ENCODE measurements around the gene RITA1.
A peak's percentile ranks its signal among the peaks of the same experiment; 100 is the strongest.

RITA1 gene

DNA sequence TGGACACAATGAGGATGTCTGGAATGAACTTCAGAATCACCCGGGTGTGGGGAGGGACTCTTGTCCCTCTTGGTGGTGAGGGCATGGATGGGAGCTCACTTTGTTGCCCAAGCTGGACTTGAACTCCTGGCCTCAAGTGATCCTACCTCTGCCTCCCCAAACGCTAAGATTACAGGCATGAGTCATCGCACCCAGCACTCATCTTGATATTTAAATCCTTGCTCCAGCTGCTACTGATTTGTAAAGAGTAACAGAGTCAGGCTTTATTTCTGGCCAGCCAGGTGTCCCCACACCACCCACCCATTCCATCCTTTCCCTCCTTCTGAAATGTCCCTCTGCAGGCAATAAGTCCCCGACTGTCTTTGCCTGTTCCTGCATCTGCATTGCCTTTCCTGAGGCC, 5.2 kb upstream of the RITA1 start:
- DNase-seq = no peak

DNA sequence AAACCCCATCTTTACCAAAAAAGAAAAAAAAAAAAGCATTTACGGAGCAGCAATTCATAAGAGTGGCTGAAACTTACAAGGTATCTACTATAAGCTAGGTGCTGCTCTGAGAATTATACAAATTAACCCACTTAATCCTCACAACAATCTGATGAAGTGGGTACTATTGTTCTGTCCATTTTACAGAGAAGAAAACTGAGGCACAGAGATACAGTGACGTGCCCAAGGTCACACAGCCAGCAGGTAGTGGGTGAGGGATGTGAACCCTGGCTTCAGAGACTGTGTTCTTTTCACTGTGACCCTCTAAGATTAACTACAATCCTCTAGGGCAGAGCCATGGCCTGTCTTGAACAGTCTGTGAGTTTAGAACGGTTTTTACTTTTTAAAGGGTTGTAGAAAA, 3.5 kb upstream of the RITA1 start:
- DNase-seq = no peak

DNA sequence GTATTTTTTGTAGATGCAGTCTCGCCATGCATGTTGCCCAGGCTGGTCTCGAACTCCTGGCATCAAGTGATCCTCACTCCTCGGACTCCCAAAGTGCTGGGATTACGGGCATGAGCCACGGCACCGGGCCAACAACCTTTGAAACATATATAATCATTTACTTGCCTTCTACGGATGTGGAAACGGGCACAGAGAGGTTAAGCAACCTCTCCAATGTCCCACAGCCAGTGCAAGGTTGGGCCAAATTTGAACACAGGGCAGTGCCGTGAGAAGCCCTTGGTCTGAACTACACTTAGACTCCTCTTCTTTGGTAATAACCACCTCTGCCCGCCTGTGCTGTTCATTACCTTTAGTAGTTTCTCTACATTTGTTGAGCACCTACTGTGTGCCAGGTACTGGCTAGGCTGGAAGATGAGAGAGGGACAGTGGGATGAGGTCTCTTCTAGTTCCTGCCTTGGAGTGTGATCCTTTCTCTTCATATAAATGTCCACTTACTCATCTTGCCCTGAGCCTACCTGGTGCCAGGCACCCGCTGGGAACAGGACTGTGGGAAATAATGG, 2.4 kb upstream of the RITA1 start:
- no peak for DNase-seq

DNA sequence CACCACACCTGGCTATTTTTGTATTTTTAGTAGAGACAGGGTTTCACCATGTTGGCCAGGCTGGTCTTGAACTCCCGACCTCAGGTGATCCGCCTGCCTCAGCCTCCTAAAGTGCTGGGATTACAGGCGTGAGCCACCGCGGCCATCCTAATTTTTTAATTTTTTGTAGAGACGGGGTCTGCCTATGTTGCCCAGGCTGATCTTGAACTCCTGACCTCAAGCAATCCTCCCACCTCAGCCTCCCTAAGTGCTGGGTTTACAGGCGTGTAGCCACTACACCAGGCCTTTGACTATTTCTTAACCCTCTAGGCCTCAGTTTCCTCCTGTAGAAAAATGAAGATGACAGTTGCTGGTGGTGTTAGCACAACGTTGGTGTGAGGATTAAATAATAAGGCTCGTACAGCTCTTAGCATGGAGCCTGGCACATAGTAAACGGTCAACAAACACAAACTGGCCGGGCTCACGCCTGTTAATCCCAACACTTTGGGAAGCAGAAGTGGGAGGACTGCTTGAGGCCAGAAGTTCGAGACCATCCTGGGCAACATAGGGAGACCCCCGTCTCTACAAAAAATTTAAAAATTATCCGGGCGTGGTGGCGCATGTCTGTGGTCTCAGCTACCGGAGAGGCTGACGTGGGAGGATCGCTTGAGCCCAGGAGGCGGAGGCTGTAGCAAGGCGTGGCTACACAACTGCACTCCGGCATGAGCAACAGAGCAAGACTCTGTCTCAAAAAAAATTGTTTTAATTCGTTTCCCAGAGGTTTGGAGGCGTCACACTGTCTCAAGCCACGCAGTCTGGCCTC, 1.2 kb upstream of the RITA1 start:
- DNase-seq = no peak

DNA sequence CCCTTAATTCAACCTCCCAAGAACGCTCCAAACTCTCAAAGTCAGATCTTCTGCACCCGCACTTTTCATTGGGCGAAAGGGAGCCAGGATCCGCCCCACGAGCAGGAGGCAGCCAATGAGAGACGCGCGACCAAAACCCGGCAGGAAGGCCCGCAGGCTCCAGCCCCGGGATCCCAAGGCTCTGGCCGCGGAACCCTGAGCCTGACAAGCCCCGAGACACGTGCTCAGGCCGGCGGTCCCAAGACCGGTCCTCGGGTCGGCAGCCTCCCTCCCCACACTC, 681 bp upstream of the RITA1 start:
- peak; percentile 73 to 90 (median 81) for DNase-seq

DNA sequence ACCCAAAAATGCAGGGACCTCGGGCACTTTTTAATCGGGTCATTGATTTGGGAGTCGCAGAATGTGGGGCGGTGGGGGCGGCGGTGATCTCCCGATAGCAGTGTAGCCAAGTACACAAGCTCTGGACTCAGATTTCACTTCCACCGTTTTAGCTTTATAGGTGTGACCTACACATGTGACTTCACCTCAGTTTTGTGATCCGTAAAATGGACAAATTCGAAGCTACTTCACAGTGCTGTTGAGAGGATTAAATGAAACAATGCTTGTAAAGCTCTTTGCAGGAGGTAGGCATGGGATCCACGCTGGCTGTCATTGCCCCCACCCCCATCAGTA, 478 bp downstream of the RITA1 start:
- no peak for DNase-seq

DNA sequence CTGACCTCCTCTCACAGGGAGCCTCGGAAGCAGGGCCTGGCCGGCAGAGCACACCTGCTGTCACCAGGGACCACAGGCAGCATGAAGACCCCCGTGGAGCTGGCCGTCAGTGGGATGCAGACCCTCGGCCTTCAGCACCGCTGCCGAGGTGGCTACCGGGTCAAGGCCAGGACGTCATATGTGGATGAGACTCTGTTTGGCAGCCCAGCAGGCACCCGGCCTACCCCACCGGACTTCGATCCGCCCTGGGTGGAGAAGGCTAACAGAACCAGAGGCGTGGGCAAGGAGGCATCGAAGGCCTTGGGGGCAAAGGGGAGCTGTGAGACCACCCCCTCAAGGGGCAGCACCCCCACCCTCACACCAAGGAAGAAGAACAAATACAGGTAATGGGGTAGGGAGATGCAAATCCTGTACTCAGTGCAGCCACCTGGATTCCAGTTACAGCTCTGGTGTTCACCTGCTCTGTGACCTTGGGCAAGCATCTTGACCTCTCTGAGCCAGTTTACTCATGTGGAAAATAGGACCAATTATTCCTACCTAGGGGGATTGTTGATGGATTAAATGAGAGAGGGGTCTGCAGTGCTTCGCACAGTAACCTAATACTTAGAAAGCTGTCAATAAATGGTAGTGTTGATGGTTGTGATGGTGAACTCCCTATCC, 1.3 kb downstream of the RITA1 start:
- no peak for DNase-seq

DNA sequence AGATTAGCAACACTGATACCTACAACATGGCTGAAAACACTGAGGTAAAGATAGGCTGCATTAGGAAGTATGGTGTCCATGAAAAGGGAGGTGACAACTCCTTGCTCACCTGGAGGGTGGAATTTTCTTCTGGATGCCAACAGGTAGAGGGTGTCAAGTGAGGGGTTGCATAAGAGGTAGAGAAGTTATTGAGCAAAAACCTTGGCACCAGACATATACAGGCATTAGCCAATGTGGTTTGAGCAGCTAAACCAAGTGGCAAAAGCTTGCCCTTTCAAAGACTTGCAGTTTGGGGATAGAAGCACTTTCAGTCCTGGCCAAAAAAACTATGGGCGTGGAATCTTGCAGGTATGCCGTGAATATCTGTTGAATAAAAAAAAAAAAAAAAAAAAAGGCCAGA, 3.8 kb downstream of the RITA1 start:
- no peak for DNase-seq

DNA sequence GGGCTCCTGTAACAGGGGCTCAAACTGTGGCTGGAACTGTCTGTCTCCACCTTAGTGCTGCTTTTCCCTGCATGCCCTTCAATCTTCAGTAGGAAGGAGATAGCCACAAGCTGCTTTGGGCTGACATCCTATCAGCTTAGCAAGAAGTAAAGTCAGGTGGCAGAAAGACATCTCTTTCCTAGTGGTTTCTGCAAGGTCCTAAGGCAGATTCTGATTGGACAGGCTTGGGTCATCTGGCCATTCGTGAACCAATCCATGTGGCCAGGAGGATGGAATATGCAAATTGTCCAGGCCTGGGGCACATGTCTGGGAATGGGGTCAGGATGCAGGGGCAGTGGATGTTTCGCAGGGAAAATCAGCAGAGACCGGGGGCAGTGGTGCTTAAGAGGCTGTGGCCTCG, 5.2 kb downstream of the RITA1 start:
- DNase-seq = no peak

DNA sequence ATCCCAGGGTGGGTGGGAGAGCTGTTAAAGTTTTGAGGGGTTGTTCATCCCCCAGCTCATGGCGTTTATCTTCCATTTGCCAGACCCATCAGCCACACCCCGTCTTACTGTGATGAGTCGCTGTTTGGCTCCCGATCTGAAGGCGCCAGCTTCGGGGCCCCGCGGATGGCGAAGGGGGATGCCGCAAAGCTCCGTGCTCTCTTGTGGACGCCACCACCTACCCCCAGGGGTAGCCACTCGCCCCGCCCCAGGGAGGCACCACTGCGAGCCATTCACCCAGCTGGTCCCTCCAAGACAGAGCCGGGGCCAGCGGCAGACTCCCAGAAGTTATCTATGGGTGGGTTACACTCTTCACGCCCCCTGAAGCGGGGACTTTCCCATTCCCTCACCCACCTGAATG, 5.7 kb downstream of the RITA1 start:
- DNase-seq = no peak

DNA sequence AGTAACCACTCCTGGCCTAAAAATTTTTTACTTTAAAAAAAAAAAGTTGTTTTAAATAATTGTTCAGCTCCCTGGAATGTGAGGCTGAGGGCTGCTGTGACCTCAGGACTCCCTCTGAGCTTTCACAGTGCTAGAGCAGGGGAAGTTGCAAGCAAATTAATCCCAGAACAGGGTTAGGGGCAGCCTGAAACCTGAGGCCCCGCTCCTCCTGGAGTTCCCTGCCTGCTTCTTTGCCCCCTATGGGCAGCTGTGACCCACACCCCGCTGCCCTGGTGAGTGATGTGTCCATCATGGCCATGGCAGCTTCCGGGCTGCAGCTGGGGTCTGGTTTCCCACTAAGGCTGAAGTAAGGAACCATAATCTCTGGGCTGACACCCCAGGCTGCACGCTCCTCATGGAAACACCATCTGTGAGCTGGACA, 9.5 kb downstream of the RITA1 start:
- DNase-seq = no peak

DNA sequence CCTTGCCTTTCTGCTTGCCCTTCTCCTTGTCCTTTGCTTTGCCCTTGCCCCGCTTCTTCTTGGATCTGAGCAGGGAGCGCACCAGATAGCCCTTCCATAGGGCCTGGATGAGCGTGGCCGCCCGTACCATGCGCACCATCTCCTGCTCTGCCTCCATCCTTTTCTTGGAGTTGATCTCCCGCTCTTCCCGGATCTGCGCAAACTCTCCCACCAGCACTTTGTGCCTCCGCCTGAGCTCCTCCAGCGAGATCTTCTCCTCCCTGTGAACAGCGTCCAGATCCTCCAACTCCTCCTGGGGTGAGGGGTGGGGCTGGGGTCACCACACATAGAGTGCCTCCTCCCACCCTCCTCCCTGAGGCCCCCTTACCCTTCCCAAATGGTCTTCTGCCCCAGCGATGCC, 10.1 kb downstream of the RITA1 start:
- no peak for DNase-seq

DNA sequence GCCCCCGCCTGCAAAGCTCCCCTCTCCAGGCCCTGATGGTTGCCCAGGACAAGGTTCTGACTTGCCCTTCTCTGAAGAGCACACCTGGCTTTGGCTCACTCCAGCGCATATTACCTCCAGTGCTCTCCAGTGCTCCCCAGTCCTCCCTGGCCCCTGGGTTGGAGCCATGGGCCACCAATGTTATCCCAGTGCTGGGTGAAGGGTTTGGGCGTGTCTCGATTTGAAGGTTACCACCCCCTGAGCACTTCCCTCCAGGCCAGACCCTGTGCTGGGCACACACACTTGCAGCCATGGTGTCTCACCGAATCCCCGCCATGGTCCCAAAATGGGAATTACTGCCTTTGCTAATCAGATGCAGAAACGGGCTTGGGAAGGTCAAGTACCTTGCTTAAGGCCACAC, 11.1 kb downstream of the RITA1 start:
- DNase-seq = no peak

DNA sequence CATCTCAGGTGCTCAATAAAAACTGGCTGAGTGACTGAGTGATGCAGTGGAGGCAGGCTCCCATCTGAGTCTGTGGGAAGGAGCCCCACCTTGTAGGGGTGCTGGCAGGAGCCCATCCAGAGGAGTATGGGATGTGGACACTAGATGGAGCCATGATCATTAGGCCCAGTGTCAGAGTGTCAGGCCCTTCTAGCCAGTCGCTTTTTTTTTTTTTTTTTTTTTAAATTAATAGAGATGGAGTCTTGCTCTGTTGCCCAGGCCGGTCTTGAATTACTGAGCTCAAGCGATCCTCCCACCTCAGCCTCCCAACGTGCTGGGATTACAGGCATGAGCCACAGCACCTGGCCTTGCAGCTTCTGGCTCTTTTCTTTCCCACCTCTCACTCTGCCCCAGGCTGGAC, 11.5 kb downstream of the RITA1 start:
- peak in 4 of 5 donors; percentile 33 to 72 (median 43) for DNase-seq

DNA sequence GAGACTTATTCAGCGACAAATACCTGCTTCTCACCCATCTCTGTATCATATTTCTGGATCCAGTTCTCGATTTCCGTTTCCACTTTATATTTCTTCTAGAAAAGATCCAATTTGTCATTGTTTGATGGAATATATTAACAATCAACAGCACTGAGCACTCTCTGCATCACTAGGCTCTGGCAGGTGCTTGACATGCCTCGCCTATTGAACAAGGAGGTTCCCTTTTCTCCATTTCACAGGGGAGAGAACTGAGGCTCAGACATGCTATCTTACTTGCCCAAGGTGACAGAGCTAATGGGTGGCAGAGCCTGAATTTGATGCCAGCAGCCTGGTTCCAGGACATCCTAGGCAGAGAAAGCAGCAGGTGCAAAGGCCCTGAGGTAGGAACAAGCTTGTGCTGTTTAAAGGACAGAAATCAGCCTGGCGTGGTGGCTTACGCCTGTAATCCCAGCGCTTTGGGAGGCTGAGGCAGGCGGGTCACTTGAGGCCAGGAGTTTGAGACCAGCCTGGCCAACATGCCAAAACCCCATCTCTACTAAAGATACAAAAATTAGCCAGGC, 12.1 kb downstream of the RITA1 start:
- DNase-seq = no peak

DNA sequence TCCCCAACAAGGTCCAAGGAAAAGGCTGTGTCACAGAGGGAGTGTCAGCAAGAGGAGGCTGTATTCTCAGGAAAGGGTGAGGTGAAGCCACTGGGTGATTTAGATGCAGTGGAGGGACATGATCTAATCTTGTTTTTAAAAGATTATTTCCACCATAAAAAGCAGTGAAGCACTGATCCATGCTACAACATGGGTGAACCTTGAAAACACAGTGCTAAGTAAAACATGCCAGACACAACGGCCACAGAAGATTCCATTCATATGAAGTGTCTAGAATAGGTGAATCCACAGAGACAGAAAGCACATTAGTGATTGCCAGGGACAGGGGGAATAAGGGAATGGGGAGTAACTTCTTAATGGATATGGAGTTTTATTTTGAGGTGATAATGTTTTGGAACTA, 12.8 kb downstream of the RITA1 start:
- no peak for DNase-seq

DNA sequence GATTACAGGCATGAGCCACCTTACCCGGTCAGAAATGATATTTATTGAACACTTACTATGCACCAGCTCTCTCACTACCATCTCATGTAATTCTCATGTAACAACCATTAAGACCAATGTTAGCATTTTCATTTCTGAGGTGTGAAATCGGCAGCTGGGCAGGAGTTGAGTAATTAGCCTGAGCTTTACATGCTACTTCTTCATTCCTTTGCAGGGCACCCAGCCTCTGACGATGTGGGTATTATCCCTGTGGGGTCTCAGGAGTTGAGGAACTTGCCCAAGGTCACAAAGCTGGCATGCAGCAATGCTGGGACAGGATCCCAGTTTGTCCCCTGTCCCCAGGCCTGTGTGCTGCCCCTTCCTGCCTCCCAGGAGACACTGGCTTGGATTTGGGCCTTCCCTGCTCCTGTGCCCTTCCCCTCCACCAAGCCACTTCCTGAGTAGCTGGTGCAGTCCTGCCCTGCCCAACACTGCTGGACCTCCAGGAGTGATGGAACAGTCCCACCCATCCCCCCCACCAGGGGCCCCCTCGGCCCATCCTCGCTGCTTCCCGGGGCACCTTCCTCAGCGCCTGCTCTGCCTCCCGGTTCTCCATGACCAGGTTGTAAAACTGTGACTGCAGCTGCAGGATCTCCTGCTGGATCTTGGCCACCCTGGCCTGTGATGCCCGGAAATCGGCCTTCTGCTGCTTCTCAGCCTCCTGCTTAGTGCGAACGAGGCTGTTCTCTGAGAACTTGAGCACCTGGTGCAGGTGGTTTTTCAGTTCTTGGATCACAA, 14.7 kb downstream of the RITA1 start:
- DNase-seq = no peak

DNA sequence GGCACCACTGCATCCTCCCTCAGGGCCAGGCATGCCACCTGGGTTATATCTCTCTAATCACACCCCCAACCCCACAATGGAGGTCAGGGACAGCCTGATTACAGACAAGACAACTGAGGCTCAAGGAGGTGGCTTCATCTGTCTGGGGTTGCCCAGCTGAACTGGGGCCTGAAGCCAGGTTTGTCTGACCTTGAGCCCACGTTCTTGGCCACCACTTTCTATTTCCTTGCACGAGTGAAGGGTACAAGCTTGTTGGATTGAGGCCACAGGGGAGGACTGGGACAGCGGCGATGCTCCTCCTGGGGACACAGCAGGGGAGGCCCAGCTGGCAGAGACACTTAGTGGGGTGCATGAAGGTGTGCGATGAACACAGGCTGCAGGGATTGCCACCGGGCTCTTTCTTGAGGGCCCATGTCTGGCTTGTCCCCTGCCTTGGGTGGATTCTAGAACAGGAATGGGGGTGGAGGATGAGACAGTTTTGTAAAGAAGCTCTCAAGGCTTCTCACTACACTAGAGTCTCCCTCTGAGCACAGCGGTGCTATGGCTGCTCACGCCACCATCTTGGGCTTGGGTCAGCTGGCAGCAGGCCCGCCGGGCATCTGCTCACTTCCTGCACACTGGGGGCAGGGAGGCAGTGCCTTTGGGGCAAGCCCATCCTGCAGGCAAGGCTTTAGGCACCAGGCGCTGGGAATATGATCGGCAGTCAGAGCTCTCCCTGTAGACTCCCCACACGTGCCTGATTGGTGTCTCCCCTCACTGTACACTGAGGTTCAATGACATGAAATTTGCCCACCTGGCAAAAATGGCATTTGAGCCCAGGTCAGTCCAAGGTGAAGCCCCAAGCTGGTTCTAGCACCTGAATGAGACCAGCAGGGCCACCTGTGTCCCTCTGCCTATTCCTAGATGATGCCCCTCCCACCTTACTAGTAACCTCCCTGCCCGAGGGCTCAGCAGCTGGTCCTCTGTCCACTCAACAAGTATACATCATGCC, 16.0 kb downstream of the RITA1 start:
- no peak for DNase-seq

DNA sequence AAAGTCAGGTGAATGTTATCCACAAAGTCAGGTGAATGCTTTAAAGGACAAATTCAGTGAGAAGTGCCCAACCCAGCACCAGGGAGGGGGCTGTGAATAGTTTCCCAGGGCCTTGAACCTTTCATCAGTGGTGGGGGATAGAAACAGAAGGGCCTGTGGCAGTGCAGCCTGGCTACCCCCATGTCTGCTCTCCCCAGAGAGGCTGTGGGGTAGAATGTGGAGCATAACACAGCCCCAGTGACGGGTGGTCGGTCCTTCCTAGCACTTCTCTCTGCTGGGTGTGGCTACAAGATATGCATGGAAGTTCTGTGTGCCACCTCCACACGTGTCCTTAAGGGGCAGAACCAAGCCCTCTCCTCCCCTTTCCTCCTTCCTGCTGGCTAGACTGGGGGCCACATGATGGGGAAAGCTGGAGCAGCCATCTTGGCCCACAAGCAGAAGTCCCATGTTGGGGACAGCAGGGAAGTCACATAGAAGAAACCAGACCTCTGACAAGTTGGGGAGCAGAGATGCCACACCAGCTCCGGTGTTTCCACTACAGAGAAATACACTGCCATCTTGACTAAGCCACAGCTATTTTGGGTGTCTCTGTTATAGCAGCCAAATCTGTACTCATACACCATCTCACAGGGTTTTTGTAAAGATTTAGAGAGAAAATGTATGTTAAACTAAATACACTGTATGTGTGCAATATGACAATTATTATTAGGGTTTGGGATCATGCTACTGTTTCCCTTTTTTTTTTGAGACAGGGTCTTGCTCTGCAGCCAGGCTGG, 17.0 kb downstream of the RITA1 start:
- DNase-seq = no peak

DNA sequence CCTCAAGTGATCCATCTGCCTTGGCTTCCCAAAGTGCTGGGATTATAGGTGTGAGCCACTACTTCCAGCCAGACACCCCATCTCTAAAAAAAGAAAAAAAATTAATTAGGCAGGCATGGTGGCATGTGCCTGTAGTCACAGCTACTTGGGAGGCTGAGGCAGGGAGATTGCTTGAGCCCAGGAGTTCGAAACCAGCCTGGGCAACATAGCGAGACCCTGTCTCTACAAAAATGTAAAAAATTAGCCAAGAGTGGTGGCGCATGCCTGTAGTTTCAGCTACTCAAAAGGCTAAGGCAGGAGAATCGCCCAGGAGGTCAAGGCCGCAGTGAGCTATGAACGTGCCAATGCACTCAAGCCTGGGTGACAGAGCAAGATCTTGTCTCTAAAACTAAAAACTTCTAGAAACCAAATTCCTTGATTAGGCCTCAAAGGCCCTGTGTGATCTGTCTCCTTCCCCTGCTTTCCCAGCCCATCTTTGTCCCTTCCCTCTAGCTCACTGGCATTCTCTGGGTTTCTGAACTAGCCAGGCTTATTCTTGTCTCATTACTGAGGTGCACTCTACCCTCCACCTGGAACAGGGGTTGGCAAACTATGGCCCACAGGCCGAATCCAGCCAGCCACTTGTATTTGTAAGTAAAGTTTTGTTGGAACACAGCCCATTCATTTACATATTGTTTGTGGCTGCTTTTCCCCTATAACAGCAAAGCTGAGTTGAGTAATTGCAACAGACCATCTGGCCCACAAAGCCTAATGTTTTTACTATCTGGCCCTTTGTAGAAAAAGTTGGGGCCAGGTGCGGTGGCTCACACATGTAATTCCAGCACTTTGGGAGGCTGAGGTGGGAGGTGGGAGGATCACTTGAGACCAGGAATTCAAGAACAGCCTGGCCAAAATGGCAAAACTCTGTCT, 18.6 kb downstream of the RITA1 start:
- DNase-seq = no peak
